Spleen (tissue), 7 donors: ENCODE data around the gene NDUFS8.

Source experiments
- CTCF ChIP-seq, 11 experiments: fragments of 200-600 bp in 7 of 11; fragments of 450-650 bp in 4 of 11; sonication (generic) in 4 of 11; IDR thresholded peaks in 8 of 11; conservative IDR thresholded peaks in 3 of 11; 1 replicate in 7 of 11; 2 replicates in 4 of 11; pipeline versions ENCODE4 v1.4.0 to v1.8.0; 2016 to 2021; ENCODE audit warnings: antibody characterized with exemption in 11 of 11, inconsistent platforms in 4 of 11, mild to moderate bottlenecking in 1 of 11
- POLR2A ChIP-seq, 3 donors: fragments of 450-650 bp; IDR thresholded peaks; one replicate each; pipeline ENCODE4 v1.5.1; 2017; ENCODE audit warnings: antibody characterized with exemption in 3 of 3, mild to moderate bottlenecking in 1 of 3
- donor health status: DM: no; HTN: no; CAD: no; lungs with moderate emphysema.
- donor health status: DM: no; HTN: no; CAD: no.
- donor health status: DM: no; HTN: no; CAD: no.

DNA sequence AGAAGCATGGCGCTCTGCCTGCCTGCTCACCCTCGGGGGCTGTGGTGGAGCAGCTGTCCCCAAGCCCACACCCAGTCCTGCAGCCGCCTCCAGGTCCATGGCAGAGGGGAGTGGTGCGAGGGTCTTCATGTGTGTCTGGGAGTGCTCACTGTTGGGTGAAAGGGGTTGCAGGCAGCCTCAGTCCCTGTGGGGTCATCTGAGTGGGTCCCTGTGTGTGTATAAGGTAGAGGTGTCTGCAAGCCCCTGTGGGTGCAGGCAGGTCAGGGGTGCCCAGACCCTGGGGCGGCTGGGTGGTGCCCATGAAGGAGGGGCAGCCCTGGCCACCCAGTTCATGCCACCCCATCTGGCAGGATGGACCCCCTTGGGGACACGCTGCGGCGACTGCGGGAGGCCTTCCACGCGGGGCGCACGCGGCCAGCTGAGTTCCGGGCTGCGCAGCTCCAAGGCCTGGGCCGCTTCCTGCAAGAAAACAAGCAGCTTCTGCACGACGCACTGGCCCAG is 15.5 kb upstream of the NDUFS8 start:
- TF ChIP-seq CTCF (IDR thresholded peaks at IDR 0.05 in 8 of 11, conservative IDR thresholded peaks at IDR 0.05 in 3 of 11): no peak
- TF ChIP-seq POLR2A (IDR thresholded peaks at IDR 0.05): no peak
